ENCODE data around the gene TBC1D22A.

Gene TBC1D22A

DNA sequence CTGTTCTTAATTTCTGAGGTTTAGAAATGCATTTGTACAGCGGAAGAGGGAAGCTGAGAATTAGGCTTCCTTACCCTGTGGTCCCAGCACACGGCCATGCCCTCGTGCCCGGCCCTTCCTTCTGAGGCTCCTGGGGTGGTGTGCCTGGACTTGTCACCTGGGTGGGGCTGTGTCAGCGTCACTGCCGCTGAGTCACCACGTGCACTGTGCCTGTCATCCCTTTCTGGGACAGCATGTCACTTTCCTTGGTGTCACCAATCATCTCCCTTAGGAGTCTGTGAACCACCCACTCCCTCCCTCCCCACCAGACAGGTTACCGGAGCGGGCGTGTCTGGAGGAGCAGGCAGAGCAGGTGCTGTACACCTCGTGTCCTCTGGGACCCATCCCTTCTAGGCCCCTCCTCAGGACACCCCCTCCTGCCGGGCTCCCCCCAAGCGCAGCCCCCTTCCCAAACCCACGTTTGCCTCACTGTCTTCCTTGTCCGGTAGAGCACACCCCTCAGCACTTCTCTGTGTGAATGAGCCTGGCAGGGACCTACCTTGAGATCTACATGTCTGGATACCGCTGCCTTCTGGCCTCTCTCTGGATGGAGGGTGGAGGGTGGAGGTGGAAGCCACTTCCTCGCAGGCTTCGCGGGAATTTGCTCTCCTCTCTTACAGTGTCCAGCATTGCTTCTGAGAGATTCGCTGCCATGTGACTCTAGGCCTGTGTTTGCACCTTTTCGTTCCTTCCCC is 367.6 kb downstream of the TBC1D22A start:
- no peak overlapping the region for H3K4me3 ChIP-seq
- DNase-seq (ENCODE audit: low spot score): no peak
- no peak overlapping the region for H3K27ac ChIP-seq
- TF ChIP-seq CTCF (IDR thresholded peaks at IDR 0.05): no peak

DNA sequence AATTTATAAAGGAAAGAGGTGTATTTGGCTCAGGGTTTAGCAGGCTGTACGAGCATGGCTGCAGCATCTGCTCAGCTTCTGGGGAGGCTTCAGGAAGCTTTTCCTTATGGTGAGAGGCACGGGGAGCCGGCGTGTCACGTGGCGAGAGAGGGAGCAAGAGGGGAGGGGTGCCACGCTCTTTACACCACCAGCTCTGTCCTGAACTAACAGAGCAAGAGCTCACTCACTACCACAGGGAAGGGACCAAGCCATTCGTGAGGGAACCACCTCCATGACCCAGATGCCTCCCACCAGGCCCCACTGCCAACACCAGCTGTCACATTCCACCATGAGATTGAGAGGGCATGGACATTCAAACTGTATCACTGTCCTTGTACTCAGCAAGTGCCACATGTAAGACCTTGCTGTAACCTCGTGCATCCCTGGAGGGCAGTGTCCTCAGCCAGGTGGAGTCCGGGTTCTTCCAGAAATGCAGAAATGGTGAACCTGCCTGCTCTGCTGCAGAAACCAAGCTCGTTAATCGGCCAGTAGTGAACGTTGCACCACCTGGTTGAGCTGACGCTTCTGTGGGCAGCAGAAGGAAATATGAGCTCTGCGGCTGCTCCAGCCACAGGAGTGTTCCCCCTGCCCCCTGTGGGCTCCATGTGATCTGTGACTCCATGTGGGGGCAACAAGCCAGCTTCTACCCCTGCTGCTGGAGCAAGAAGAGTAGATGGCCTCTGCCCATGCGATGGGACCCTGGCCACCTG is 368.6 kb downstream of the TBC1D22A start:
- no peak for TF ChIP-seq CTCF (IDR thresholded peaks at IDR 0.05)
- DNase-seq (ENCODE audit: low spot score): no peak
- H3K27ac ChIP-seq: no peak overlapping the region

DNA sequence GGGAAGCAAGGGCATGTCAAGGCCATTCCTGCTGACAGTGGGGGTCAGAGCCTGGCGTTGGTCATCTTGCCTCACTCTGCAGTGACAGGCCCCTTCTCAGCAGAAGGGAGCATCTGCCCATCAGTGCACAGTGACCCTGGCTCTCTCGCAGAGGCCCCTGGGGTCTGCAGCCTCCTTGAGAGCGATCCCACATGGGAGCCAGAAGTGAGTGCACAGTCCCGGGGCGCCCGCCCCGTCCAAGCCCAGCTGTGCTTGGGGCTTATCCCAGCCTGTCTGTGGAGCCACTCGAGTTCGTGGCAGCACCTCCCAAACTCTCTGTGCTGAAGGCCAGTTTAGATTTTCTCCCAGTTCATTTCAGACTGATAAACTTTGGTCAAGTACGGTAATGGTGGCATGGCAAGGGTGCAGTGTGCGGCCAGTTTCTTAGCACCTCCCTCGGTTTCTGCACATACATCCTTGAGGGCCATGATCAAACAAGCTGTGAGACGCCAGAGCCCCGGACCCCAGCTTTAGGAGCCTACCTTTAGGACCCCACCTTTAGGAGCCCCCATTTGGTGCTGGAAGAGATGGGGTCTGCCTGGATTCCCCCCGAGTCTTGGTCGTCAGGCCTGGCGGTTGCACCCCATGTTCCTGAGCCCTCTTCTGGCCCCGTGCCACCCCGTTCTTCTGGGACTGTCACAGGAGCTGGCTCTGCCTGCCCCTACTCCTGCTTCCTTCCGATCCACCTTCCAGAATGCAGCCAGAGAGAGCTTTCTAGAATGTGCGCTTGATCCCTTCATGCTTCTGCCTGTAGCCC is 369.4 kb downstream of the TBC1D22A start:
- Histone ChIP-seq H3K4me3 (no peak overlapping the region), H3K27ac (no peak overlapping the region)
- no peak for TF ChIP-seq CTCF (IDR thresholded peaks at IDR 0.05)
- DNase-seq (ENCODE audit: low spot score): no peak

More for the DNA sequence above, 368.6 kb downstream of the TBC1D22A start:
- H3K4me3 ChIP-seq: no peak overlapping the region

- H3K4me3 ChIP-seq: no peak overlapping the region
- TF ChIP-seq CTCF (IDR thresholded peaks at IDR 0.05): no peak
- no peak overlapping the region for H3K27ac ChIP-seq
- no peak for DNase-seq (ENCODE audit: low spot score)
Observed at GRCh38 chr22:47132428-47132825, 370.0 kb downstream of the TBC1D22A start.

DNA sequence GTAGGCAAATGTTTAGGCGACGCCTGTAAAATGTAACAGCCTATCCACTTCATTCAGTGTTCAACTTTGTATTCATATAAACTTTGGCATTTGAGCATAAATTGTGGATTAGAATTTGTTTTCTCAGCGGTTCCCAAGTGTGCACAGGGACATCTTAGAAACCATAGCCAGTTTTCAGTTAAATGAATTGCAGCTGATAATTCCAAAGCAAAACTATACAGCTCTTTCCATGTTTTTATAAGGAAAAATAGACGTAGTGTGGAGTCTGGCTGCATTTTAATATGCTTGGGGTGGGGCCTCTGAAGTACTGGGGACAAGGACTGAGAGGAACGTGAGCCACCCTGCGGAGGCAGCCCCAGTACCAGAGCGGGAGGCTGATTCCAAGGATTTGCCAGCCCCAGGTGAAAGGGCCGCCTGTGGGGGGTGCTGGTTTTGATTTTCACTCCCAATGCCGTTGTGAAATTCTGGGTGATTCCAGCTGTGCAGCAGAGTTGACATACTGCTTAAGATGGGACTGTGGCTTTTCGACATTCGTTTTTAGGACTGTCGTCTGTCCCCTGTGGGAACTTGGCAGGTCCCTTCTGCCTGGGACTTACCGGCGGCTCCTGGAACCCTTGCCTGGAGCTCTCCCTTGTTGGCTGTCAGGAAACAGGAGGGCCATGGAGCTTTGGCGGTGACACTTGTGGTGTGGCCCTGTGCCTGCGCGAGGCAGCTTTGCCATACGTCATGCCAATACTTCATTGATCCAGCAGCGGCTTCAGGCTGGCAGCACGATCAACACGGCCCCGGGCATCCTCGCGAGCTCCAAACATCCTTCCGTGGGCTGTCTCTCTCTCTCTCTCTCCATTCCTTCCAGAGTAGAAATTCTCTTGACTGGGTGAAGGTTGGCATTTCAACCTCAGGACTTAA is 370.9 kb downstream of the TBC1D22A start:
- TF ChIP-seq CTCF (IDR thresholded peaks at IDR 0.05): no peak
- H3K4me3 ChIP-seq: no peak overlapping the region
- no peak for DNase-seq (ENCODE audit: low spot score)
- no peak overlapping the region for H3K27ac ChIP-seq

GRCh38 chr22:47134222-47134621 is 371.8 kb downstream of the TBC1D22A start:
- no peak overlapping the region for H3K4me3 ChIP-seq
- H3K27ac ChIP-seq: no peak overlapping the region
- no peak for DNase-seq (ENCODE audit: low spot score)
- no peak for TF ChIP-seq CTCF (IDR thresholded peaks at IDR 0.05)
